Subcutaneous adipose tissue (tissue), 4 donors: ENCODE data around the gene CEP131. TPM values are rescaled to one million over a fixed set of nuclear protein-coding genes. Genes with fewer than 3 reads are reported as not detected.

Source experiments
- total RNA-seq, 4 donors: library from RNA; depleted of rRNA; stranded (reverse); fragments of >200 nt; gene quantifications; one replicate each; pipeline ENCODE4 v1.1.0, GENCODE V29; 2016
- TF ChIP-seq, protein P1 (sequence below): fragments of 450-650 bp; IDR thresholded peaks from one replicate; pipeline ENCODE4 v1.5.1; 2016; ENCODE audit warnings: low read depth, mild to moderate bottlenecking, control low read depth, antibody characterized with exemption, moderate library complexity

CEP131 gene
- total RNA-seq, 4 donors from 2014 or later = 1.6 to 8.1 (median 5.4) TPM

DNA sequence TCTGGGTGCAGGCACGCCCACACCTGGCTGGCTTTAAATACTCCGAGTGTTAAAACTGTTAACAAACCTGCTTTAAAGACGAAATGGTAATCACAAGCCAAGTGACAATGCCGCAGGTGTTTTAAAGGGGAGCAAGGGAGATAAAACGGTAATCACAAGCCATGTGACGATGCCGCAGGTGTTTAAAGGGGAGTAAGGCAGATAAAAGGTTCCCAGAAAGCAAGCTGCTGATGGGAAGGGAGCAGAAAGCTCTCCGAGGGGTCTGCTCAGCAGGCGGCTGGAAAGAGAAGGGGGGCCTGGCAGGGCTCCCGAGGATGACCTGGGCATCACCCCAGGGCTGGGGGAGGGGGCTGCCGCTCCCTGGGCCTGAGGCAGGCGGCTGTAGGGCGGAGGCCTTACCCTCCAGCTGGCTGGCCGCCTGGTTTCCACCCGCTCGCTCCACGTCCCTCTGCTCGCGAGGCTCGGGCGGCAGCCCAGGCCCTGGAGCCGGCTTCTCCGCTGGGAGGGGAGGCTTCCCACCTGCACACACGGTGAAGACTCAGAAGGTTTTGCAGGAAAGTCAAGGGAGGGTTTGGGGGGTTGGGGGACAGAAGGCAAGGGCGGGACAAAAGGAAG lies 28.4 kb upstream of the CEP131 start:
- TF ChIP-seq, protein P1, sequence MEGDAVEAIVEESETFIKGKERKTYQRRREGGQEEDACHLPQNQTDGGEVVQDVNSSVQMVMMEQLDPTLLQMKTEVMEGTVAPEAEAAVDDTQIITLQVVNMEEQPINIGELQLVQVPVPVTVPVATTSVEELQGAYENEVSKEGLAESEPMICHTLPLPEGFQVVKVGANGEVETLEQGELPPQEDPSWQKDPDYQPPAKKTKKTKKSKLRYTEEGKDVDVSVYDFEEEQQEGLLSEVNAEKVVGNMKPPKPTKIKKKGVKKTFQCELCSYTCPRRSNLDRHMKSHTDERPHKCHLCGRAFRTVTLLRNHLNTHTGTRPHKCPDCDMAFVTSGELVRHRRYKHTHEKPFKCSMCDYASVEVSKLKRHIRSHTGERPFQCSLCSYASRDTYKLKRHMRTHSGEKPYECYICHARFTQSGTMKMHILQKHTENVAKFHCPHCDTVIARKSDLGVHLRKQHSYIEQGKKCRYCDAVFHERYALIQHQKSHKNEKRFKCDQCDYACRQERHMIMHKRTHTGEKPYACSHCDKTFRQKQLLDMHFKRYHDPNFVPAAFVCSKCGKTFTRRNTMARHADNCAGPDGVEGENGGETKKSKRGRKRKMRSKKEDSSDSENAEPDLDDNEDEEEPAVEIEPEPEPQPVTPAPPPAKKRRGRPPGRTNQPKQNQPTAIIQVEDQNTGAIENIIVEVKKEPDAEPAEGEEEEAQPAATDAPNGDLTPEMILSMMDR = no peak

DNA sequence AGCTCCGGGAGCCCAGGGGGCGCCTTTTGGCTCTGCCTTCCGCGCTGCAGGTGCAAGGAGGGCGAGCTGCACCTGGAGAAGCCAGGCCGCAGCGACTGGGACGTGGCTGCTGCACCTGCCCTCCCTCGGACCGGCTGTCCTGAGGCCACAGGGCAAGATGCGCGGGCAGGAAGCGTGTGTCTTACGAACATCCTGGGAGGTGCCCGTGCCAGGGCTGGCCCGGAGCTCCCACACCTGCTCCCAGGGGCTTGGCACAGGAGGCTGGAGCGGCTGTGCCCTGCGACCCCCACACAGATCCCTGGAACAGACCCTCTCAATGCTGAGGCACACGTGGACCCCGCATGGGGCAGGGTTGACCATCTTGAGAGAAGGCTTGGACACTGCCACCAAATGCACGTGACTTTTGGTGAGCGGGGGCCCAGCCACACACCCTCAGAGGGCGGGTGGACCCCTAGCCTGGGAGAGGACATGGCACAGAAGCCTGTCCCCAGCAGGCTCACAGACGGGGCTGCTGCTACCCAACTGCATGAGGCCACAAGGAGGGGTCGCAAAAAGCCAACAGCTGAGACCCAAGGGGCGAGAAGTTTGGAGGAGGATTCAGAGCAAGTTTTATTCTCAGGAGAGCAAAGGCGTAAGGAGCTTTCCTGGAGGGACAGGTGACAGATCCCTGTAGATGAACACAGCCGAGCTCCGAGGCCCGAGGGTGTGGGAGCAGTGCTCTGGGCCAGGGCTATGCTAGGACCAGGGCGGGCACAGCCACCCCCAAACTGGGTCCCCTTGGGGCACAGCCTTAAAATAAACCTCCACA lies 27.7 kb upstream of the CEP131 start:
- TF ChIP-seq, protein P1 = no peak

DNA sequence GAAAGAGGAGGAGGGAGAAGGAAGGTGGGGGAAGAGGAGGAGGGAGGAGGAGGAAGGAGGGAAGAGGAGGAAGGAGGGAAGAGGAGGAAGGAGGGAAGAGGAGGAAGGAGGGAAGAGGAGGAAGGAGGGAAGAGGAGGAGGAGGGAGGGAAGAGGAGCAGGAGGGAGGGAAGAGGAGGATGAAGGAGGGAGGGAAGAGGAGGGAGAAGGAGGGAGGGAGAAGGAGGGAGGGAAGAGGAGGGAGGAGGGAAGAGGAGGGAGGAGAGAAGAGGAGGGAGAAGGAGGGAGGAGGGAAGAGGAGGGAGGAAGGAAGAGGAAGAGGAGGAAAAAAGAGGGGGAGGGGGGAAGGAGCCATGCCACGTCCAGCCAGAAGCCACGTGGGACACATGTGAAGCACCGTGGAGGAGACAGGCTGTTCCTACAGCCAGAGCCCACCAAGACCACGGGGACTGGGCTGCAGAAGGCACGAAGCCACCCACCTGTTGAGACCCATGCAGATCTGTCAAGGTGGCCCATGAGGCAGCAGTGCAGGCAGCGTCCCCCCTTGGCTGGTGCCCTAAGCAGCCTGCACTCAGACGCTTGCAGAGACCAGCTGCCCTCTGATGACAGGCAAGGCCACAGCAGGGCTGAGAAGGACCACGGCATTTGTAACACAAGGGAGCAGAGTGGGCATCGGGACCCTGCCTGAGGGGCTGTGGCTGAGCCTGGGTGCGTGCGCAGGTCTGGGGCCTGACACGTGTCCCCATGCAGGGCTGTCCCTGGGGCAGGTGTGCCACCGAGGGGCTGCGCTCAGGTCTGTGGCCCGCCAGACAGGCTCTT lies 26.7 kb upstream of the CEP131 start:
- TF ChIP-seq, protein P1 = no peak

DNA sequence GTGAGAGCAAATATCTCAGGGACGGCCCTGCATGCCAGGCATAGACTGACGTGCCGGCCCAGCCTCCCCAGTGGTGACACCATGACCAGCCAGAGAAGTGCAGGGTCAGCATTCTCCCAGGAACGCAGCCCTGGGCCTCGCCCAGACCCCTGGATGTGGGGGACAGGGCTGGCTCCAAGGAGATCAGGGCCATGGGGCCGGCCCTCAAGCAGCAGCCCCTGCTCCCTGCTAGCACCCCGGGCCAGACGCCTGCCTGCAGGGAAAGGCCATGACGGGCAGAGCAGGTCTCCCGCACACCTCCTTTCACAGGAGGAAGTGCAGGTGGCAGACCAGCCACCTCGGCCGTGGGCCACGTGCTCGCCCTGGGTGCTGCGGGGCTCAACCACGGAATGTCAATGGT lies 25.9 kb upstream of the CEP131 start:
- TF ChIP-seq, protein P1 = no peak

DNA sequence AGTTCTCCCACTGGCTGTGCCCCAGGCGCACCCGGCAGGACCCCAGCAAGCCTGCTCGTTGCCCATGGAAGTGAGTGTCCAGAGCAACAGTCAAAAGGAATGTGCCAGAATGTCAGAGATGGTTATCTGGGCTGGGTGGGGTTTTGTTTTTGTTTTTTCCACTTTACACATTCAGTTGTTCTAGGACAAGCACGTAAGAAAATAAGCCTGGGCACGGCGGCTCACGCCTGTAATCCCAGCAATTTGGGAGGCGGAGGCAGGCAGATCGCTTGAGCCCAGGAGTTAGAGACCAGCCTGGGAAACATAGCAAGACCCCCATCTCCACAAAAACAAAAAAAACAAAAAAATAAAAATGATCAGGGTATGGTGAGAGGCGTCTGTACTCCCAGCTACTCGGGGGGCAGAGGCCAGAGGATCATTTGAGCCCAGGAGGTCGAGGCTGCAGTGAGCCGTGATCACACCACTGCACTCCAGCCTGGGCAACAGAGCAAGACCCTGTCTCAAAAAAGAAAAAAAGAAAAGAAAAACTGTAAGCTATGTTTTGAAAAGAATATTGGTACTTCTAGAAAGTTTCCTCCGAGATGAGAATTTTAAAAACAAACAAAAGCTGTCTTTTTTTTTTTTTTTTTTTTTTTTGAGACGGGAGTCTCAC lies 24.7 kb upstream of the CEP131 start:
- TF ChIP-seq, protein P1 = no peak

DNA sequence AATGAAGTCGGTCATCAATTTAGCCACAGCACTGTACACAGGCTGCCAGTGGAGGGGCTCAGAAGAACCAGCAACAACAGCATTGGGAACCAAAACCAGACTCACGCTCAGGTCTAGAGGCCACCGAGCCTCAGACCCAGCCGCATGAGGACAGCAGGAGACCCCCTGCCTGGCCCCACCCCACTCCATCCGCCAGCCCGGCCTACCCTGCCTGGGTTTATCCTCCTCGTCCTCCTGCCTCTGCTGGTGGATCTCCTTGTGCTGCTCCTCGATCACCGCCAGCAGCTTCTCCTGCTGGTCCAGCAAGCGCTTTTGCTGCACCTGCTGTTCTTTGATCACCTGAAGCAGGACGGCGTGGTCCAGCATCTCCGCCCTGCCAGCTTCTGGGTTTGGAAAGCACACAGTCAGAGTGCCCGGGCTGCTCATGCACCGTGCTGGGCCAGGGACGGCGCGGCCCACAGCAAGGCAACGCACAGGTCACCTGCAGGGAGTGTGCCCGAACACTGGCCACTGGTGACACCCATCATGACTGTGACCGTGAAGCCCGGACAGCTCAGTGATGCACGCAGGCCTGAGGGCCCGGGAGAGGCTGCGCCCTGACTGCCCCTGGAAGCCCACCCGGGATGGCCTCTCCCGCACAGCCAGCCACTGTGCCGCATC lies 24.0 kb upstream of the CEP131 start:
- TF ChIP-seq, protein P1 = no peak
